Common myeloid progenitor, CD34-positive (primary cell): ENCODE measurements around the gene ACVRL1.

Source experiments
- CTCF ChIA-PET: fragments of 350-600 bp; sonication (Branson Sonifier 250); formaldehyde crosslinking; loops from one replicate; lab custom pipeline; 2021; ENCODE audit warnings: antibody characterized with exemption; lab: Charles Lee
- POLR2A ChIA-PET: fragments of 350-600 bp; sonication (Branson Sonifier 250); formaldehyde crosslinking; loops from one replicate; lab custom pipeline; 2021; ENCODE audit warnings: antibody characterized with exemption; lab: Charles Lee
- DNase-seq, 3 donors: peaks; one replicate each; pipeline versions ENCODE4 v3.0.0 to v3.0.0-alpha.2; 2013
- H3K27ac ChIP-seq, 2 experiments: 1 replicate in 1 of 2; 2 replicates in 1 of 2; pipeline ENCODE4 v1.7.0; 2013; ENCODE audit warnings: inconsistent platforms in 2 of 2, low read length in 2 of 2, mild to moderate bottlenecking in 2 of 2, low read depth in 1 of 2, moderate library complexity in 1 of 2; ENCODE audit not compliant: severe bottlenecking in 2 of 2, insufficient read depth in 1 of 2, poor library complexity in 1 of 2
- H3K27me3 ChIP-seq, 5 experiments: replicated peaks in 2 of 5; 1 replicate in 3 of 5; 2 replicates in 2 of 5; pipeline versions ENCODE4 v1.6.1 to v1.7.0; 2013; ENCODE audit warnings: low read length in 4 of 5, mild to moderate bottlenecking in 2 of 5, moderate library complexity in 2 of 5, inconsistent platforms in 1 of 5; ENCODE audit not compliant: insufficient read depth in 5 of 5, control insufficient read depth in 4 of 5
- H3K36me3 ChIP-seq, 4 experiments: 1 replicate in 2 of 4; 2 replicates in 2 of 4; pipeline versions ENCODE4 v1.6.1 to v1.7.0; 2013; ENCODE audit warnings: low read length in 3 of 4, control low read depth in 1 of 4, mild to moderate bottlenecking in 1 of 4; ENCODE audit not compliant: control insufficient read depth in 4 of 4, insufficient read depth in 4 of 4
- H3K4me1 ChIP-seq, 4 experiments: 1 replicate in 3 of 4; 2 replicates in 1 of 4; pipeline versions ENCODE4 v1.6.1 to v1.7.1; 2013; ENCODE audit warnings: low read length in 3 of 4, mild to moderate bottlenecking in 3 of 4, control low read depth in 1 of 4, inconsistent platforms in 1 of 4, moderate library complexity in 1 of 4; ENCODE audit not compliant: control insufficient read depth in 4 of 4, insufficient read depth in 4 of 4; ENCODE audit errors: control extremely low read depth in 1 of 4
- H3K4me3 ChIP-seq, 7 experiments: 1 replicate in 4 of 7; 2 replicates in 3 of 7; pipeline versions ENCODE4 v1.5.1 to v1.7.0; 2013; ENCODE audit warnings: mild to moderate bottlenecking in 7 of 7, low read length in 6 of 7, moderate library complexity in 6 of 7, inconsistent platforms in 2 of 7, low read depth in 2 of 7, control low read depth in 1 of 7; ENCODE audit not compliant: insufficient read depth in 4 of 7, control insufficient read depth in 1 of 7; ENCODE audit errors: extremely low read depth in 1 of 7
- H3K9me3 ChIP-seq, 5 experiments: 1 replicate in 4 of 5; 2 replicates in 1 of 5; pipeline versions ENCODE4 v1.6.1 to v1.7.1; 2013; ENCODE audit warnings: low read length in 4 of 5, mild to moderate bottlenecking in 2 of 5, inconsistent platforms in 1 of 5, low read depth in 1 of 5, moderate library complexity in 1 of 5; ENCODE audit not compliant: control insufficient read depth in 4 of 5, insufficient read depth in 2 of 5; ENCODE audit errors: control extremely low read depth in 1 of 5
- WGBS: methylation state at CpG from one replicate; pipeline ENCODE4 v1.1.5; 2013; ENCODE audit not compliant: insufficient coverage; 5-methylcytosine and 5-hydroxymethylcytosine counted together

Gene ACVRL1

DNA sequence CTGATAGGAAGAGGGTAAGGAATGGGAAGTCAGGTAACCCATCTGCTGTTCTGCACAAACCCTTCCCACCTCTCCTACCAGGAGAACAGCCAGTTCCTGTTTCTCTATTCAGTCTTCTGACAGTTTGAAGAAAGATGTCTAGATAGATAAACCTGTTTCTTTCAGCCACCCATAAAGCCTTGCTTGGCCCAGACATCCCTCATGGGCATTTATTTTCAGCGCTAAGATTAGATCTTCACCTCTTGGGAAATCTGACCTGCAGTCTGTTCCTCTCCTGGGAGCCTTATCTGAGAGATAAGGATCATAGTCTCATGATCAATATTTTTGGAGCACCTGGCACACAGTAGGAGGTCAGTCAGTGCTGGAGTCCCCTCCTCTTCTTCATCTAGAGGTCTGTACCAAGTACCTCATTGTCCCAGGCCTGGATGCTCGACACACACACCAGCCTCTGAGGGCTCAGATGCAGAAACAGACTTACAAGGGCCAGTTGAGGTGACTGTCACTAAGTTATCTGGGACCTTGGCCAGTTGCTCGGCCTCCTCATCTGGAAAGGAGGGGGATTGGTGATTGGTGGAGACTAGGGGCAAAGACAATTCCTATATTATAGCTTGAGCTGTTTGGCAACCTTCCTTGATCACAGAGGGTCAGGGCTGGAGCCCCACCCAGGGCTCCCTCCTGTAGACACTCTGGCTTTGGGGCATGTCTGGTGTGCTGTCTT, 18.2 kb downstream of the ACVRL1 start:
- Histone ChIP-seq H3K4me1 (peaks cover 10 to 29% (median 29%) of the 10 kb centered on the region in 4 experiments), H3K27me3 (no peaks in the 10 kb centered on the region), H3K4me3 (no peak overlapping the region), H3K9me3 (no peaks in the 10 kb centered on the region), H3K27ac (no peak overlapping the region), H3K36me3 (no peaks in the 10 kb centered on the region)
- POLR2A ChIA-PET: interaction anchor here (1.3 kb wide), 1 partner anchor 309 kb away, joined by 3 read pairs; no protein-coding TSS in a partner anchor
- peak in 1 of 3 donors; percentile 30 for DNase-seq
- WGBS: 63% methylated on average over 2 of the region's 3 CpGs
- CTCF ChIA-PET: interaction anchor here (0.8 to 7.5 kb wide), 18 partner anchors 9 to 79 kb away, joined by 3 to 77 read pairs (median 6); partner anchors contain the start of genes ACVR1B and ANKRD33

DNA sequence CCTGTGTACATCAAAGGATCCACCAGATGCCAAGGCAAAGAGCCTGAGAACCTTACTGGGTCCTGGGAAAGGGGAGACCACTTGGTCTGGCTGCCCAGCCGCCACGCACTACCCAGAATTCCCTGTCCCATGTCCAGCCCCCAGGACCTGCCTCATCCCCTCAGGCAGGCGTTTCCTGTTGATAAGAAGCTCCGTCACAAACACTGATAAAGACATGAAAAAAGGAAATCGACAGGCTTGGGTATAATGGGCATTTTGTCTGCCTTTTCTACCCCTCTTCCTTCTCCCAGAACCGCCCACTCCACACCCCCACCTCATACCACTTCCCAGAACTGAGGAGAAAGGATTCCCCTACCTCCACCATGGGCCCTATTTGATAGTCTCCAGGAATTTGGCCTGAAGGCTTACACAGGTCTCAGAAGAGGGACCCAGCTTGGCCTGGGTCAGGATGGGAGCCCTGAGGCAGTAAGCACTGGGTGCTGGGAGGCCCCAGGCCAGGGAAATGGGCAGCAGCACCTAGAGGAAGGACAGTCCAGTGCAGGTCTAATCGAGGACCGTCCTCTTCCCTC, 18.8 kb downstream of the ACVRL1 start:
- POLR2A ChIA-PET: interaction anchor here (1.3 kb wide), 1 partner anchor 309 kb away, joined by 3 read pairs; no protein-coding TSS in a partner anchor
- H3K9me3 ChIP-seq: no peaks in the 10 kb centered on the region
- CTCF ChIA-PET: interaction anchor here (0.8 to 7.5 kb wide), 17 partner anchors 8 to 99 kb away, joined by 3 to 77 read pairs (median 5); partner anchors contain the start of genes ACVR1B and ANKRD33
- no peaks in the 10 kb centered on the region for H3K36me3 ChIP-seq
- 8% methylated on average over 2 of the region's 8 CpGs for WGBS
- H3K27me3 ChIP-seq: no peaks in the 10 kb centered on the region
- no peak overlapping the region for H3K4me3 ChIP-seq
- H3K4me1 ChIP-seq: peaks cover 10 to 29% (median 29%) of the 10 kb centered on the region in 4 experiments
- peak; percentile 37 to 61 (median 53) for DNase-seq
- H3K27ac ChIP-seq: no peak overlapping the region

DNA sequence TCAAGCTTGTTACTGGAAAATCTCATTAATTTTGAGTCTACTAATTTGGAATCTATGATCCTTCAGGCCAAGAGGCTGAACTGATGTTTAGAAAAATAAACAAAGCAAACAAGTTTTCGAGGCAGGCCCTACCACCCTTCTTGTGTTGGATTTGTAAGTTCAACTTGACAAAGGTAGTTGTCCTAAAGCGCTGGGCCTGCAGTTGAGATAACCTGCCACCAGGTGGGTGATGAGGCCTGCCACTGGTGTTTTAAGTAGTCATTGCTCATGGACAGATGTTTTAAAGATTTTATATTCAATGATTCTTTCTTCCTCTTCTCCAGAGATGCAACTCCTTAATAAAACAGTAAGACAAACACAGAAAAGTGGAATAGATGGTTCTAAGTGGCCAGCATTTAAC, 19.4 kb downstream of the ACVRL1 start:
- peaks cover 10 to 29% (median 29%) of the 10 kb centered on the region in 4 experiments for H3K4me1 ChIP-seq
- WGBS: 100% methylated on average over 1 of the region's 2 CpGs
- H3K9me3 ChIP-seq: no peaks in the 10 kb centered on the region
- no peak overlapping the region for H3K27ac ChIP-seq
- ChIA-PET CTCF (interaction anchor here (0.8 to 7.5 kb wide), 19 partner anchors 9 to 99 kb away, joined by 3 to 77 read pairs (median 5); partner anchors contain the start of genes ACVR1B and ANKRD33), POLR2A (interaction anchor here (1.3 kb wide), 1 partner anchor 308 kb away, joined by 3 read pairs; no protein-coding TSS in a partner anchor)
- no peaks in the 10 kb centered on the region for H3K36me3 ChIP-seq
- DNase-seq: peak; percentile 59 to 80 (median 78)
- H3K27me3 ChIP-seq: no peaks in the 10 kb centered on the region
- H3K4me3 ChIP-seq: no peak overlapping the region

DNA sequence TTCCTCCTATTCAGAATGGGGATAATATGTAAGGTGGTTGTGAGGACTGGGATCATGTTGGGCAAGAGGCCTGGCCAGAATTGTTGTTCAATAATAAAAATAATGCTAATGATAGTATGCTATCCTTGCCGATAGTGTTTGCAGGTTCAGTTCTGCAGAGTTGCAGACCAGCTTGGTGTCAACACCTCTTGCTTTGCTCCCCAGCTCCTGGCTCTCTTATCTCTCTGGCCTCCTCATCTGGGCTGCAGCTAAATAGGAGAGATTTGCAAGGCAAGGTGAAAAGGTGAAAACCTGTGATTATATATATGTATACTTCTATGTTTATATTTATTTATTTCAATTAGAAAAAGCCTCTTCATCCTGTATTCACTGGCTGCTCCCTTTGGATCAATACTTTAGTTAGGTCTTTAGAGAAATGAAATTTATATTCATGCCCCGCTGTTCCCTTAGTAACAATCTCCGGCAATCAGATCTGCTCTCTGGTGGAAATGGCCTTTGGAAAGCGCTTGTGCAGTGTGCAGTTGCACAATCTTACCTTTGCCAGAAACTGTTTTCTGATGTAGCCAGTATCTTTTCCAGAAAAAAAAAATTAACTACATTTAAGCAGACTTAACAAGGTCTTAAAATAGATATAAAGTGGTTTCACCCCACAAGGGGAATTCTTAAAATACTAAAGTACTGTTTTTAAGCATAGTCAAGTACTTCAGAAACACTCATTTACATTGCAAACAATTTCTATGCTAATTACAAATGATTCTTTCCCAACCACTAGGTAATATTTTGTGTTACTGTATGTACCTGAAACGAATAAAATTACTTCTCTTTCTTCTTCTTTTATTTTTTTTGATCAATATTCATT, 25.1 kb downstream of the ACVRL1 start:
- Histone ChIP-seq H3K36me3 (no peaks in the 10 kb centered on the region), H3K27me3 (no peaks in the 10 kb centered on the region), H3K9me3 (no peaks in the 10 kb centered on the region), H3K4me1 (no peaks in the 10 kb centered on the region), H3K27ac (no peak overlapping the region), H3K4me3 (no peak overlapping the region)
- POLR2A ChIA-PET: no interaction called here
- no peak for DNase-seq
- 100% methylated on average over 3 of the region's 5 CpGs for WGBS
- CTCF ChIA-PET: interaction anchor here (1.6 to 1.7 kb wide), 2 partner anchors 10 to 17 kb away, joined by 3 to 5 read pairs; no protein-coding TSS in a partner anchor

DNA sequence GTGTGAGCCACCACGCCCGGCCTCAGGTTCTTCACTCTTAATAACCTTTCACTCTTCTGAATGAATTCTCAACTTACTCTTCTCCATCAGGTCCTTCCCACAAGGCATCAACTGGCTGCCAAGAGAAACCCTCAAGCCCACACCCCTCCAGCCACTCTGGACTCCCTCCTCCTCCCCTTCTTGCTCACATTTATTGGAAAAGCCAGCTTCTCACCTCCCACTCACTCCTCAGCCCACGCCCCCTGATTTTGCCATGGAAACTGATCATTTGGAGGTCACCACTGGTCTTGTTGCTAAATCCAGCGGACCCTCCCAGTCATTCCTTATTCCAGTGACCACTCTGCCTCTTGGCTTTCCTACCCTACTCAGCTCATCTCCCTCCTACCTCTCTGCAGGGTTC, 26.8 kb downstream of the ACVRL1 start:
- no peak for DNase-seq
- ChIA-PET POLR2A (no interaction called here), CTCF (interaction anchor here (1.0 to 1.3 kb wide), 5 partner anchors 12 to 45 kb away, joined by 3 to 5 read pairs (median 4); partner anchors contain the start of gene ANKRD33)
- no peaks in the 10 kb centered on the region for H3K27me3 ChIP-seq
- no peak overlapping the region for H3K27ac ChIP-seq
- no peaks in the 10 kb centered on the region for H3K9me3 ChIP-seq
- H3K4me1 ChIP-seq: no peaks in the 10 kb centered on the region
- WGBS: 100% methylated on average over 4 of the region's 4 CpGs
- no peaks in the 10 kb centered on the region for H3K36me3 ChIP-seq
- H3K4me3 ChIP-seq: no peak overlapping the region

DNA sequence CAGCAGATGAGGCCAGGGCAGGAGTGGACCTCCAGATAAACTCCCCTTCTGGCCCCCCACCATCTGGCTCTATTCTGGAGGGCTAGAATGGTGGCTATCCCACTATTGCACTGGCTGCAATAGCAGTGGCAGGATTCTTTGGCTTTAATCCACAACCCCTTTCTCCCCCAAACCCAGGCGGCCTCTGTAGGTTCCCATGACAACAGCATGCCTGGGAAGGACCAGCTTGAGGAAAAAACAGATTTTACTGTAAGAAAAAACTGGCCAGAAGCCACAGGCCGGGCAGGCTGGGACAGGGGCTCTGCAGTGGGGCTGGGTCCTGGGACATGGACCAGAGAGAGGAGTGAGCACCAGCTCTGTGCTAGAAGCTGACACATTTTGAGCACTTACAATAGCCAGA, 30.6 kb downstream of the ACVRL1 start:
- H3K4me3 ChIP-seq: no peak overlapping the region
- H3K4me1 ChIP-seq: peaks cover 0 to 6% (median 2%) of the 10 kb centered on the region in 4 experiments
- CTCF ChIA-PET: interaction anchor here (1.1 to 1.6 kb wide), 3 partner anchors 11 to 40 kb away, joined by 3 to 5 read pairs (median 4); no protein-coding TSS in a partner anchor
- no peak overlapping the region for H3K27ac ChIP-seq
- no peaks in the 10 kb centered on the region for H3K9me3 ChIP-seq
- WGBS: 88% methylated on average over 2 of the region's 2 CpGs
- POLR2A ChIA-PET: no interaction called here
- no peak for DNase-seq
- no peaks in the 10 kb centered on the region for H3K36me3 ChIP-seq
- H3K27me3 ChIP-seq: no peaks in the 10 kb centered on the region
